ENCODE data around the gene FCRL5. TPM values are rescaled to one million over a fixed set of nuclear protein-coding genes. Genes with fewer than 3 reads are reported as not detected.
A peak's percentile ranks its signal among the peaks of the same experiment; 100 is the strongest.

The FCRL5 gene
- total and polyA plus RNA-seq, 8 donors = 0.02 to 1.4 (median 0.09) TPM; not detected in 3

GRCh38 chr1:157499521-157499920 lies 52.8 kb downstream of the FCRL5 start:
- H3K27ac ChIP-seq = no peak overlapping the region
- intact Hi-C loops (cut with DNase I) = loop anchor here in 1 of 3 donors (10.0 kb wide), 2 partner anchors 335 to 405 kb away; partner anchors contain the start of gene ETV3L

GRCh38 chr1:157498736-157499090 lies 53.6 kb downstream of the FCRL5 start:
- Histone ChIP-seq H3K36me3 (no peaks in the 10 kb centered on the region), H3K9me3 (no peaks in the 10 kb centered on the region), H3K4me1 (no peaks in the 10 kb centered on the region), H3K4me3 (no peak overlapping the region), H3K27ac (no peak overlapping the region), H3K27me3 (peaks cover 0 to 4% (median 0%) of the 10 kb centered on the region in 4 donors)
- ATAC-seq (no peak), DNase-seq (no peak), FAIRE-seq (no peak)
- intact Hi-C loops (cut with DNase I) = loop anchor here in 1 of 3 donors (10.0 kb wide), 2 partner anchors 334 to 404 kb away; partner anchors contain the start of gene ETV3L
- WGBS, 2 donors = 75 to 82% methylated on average over 2 of the region's 2 CpGs
- no peak for TF ChIP-seq CTCF (IDR thresholded peaks at IDR 0.05)

More at GRCh38 chr1:157499521-157499920, 52.8 kb downstream of the FCRL5 start:
- Histone ChIP-seq H3K4me1 (no peaks in the 10 kb centered on the region), H3K36me3 (no peaks in the 10 kb centered on the region), H3K4me3 (no peak overlapping the region), H3K27me3 (peaks cover 0 to 3% (median 0%) of the 10 kb centered on the region in 4 donors), H3K9me3 (no peaks in the 10 kb centered on the region)
- DNase-seq (no peak), FAIRE-seq (no peak), ATAC-seq (no peak)
- TF ChIP-seq CTCF (IDR thresholded peaks at IDR 0.05) = no peak
- 84 to 87% methylated on average over 8 of the region's 8 CpGs for WGBS, 2 donors

DNA sequence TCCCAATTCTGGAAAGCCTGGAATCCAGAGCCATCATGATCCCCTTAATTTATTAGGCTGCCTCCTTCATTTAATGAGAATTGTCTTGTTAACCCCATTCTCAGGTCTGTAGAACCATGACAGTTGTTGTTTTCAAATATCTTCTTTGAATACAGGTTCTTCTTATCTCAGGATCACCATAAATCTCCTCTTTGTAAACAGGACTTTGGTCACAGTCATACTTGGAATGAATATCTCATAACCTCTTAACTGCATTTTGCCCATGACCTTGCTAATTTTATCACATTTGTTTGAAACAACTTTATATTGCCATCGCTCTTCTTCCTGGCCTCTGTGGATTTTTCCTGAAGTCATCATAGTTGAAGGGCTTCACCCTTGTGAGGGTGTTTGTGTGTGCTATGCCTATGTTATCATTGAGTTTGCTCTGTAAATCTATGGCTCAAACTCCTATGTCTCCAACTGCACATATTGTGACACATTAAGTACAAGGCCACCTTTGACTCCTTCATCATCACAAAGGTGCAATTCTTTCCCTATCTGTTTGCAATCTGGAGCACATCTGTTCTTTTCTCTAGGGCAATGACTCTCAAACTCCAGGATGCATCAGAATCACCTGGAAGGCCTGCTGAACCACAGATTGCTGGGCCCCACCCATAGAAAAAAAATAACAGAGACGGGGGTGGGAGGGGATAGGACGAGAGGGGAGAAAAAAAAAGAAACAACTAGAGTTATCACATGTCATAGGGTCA lies 54.2 kb downstream of the FCRL5 start:
- no peak for TF ChIP-seq CTCF (IDR thresholded peaks at IDR 0.05)
- Histone ChIP-seq H3K9me3 (no peaks in the 10 kb centered on the region), H3K4me3 (no peak overlapping the region), H3K27me3 (peaks cover 0 to 4% (median 0%) of the 10 kb centered on the region in 4 donors), H3K4me1 (no peaks in the 10 kb centered on the region), H3K36me3 (no peaks in the 10 kb centered on the region), H3K27ac (no peak overlapping the region)
- no peak for FAIRE-seq
- WGBS, 2 donors = 56 to 60% methylated on average over 3 of the region's 3 CpGs
- intact Hi-C loops (cut with DNase I) = loop anchor here in 1 of 3 donors (10.0 kb wide), 2 partner anchors 333 to 403 kb away; partner anchors contain the start of gene ETV3L
- DNase-seq = no peak
- ATAC-seq = no peak

GRCh38 chr1:157497284-157497683 lies 55.0 kb downstream of the FCRL5 start:
- no peak for TF ChIP-seq CTCF (IDR thresholded peaks at IDR 0.05)
- intact Hi-C loops (cut with DNase I) = loop anchor here in 1 of 3 donors (10.0 kb wide), 2 partner anchors 332 to 402 kb away; partner anchors contain the start of gene ETV3L
- ATAC-seq (no peak), DNase-seq (no peak), FAIRE-seq (no peak)
- 73 to 75% methylated on average over 1 of the region's 1 CpG for WGBS, 2 donors
- Histone ChIP-seq H3K4me3 (no peak overlapping the region), H3K9me3 (no peaks in the 10 kb centered on the region), H3K36me3 (no peaks in the 10 kb centered on the region), H3K4me1 (no peaks in the 10 kb centered on the region), H3K27ac (no peak overlapping the region), H3K27me3 (peaks cover 0 to 4% (median 0%) of the 10 kb centered on the region in 4 donors)

DNA sequence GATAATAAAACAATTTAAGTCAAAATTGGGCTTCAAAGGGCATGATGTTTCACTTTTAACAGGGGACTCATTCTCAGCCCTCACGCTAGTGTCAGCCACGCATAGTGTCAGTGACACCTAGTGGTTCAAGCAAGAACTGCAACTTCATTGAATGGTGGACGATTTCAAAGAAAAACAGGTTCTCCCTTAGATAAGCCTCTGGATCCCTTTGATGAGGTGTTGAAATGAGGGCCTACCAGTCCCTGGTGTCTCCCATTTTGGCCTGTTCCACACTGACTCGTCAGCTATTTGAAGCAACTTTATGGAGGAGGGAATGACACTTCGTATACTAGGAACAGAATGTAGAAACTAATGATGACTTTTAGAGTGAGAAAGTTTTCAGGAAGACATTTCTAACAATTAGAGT lies 56.2 kb downstream of the FCRL5 start:
- ATAC-seq = peak; percentile 61 to 94 (median 86)
- no peaks in the 10 kb centered on the region for H3K4me1 ChIP-seq
- no peak overlapping the region for H3K4me3 ChIP-seq
- peaks cover 0 to 4% (median 0%) of the 10 kb centered on the region in 4 donors for H3K27me3 ChIP-seq
- H3K36me3 ChIP-seq = no peaks in the 10 kb centered on the region
- peak; percentile 89 for FAIRE-seq
- intact Hi-C loops (cut with DNase I) = loop anchor here in 1 of 3 donors (10.0 kb wide), 2 partner anchors 331 to 401 kb away; partner anchors contain the start of gene ETV3L
- TF ChIP-seq CTCF (IDR thresholded peaks at IDR 0.05) = peak; percentile 68 to 89 (median 76)
- peak in 1 of 6 donors; percentile 42 for DNase-seq
- 14 to 16% methylated on average over 5 of the region's 5 CpGs for WGBS, 2 donors
- no peaks in the 10 kb centered on the region for H3K9me3 ChIP-seq
- no peak overlapping the region for H3K27ac ChIP-seq
